ENCODE data around the gene CASP5.

- TF ChIP-seq, protein P1, sequence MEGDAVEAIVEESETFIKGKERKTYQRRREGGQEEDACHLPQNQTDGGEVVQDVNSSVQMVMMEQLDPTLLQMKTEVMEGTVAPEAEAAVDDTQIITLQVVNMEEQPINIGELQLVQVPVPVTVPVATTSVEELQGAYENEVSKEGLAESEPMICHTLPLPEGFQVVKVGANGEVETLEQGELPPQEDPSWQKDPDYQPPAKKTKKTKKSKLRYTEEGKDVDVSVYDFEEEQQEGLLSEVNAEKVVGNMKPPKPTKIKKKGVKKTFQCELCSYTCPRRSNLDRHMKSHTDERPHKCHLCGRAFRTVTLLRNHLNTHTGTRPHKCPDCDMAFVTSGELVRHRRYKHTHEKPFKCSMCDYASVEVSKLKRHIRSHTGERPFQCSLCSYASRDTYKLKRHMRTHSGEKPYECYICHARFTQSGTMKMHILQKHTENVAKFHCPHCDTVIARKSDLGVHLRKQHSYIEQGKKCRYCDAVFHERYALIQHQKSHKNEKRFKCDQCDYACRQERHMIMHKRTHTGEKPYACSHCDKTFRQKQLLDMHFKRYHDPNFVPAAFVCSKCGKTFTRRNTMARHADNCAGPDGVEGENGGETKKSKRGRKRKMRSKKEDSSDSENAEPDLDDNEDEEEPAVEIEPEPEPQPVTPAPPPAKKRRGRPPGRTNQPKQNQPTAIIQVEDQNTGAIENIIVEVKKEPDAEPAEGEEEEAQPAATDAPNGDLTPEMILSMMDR (IDR thresholded peaks at IDR 0.05; ENCODE audit: low read length) = no peak
- no peak for TF ChIP-seq EZH2 (IDR thresholded peaks at IDR 0.05; ENCODE audit: borderline replicate concordance, low read length)
Measured at GRCh38 chr11:104957280-104957679, 65.7 kb downstream of the CASP5 start.
